ENCODE data around the gene LCN10. TPM values are rescaled to one million over a fixed set of nuclear protein-coding genes. Genes with fewer than 3 reads are reported as not detected.
"Not testable (repeated sequence)": the region's sequence is repeated elsewhere in the genome, so short reads cannot be mapped to it uniquely, and the experiment has no call there.

The LCN10 gene
- total and polyA plus RNA-seq, 9 of the 15 experiments (the other 6 are each of a cell fraction or from before 2014, with no cell fraction given) = 0.10 to 0.21 (median 0.14) TPM; not detected in 6

DNA sequence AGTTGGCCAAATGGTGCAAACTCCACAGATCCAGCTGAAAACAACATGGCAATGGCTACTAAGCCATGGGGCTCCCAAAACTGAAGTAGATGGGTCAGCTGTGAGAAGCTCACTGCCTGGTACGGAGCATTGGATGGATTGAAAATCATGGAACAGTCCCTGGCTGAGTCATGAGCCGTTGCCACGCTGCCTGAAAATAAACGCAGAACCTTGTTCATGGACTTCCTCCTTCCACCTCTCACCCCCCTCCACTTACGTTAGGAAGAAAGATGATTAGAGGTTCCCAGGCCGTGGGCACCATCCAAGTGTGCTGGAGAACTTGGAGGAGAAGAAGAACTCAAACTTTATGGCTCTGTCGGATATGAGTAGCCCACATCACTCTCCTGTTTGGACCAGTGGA lies 37.2 kb downstream of the LCN10 start (continued):
- TF ChIP-seq VEZF1 (CRISPR knock-in tag; IDR thresholded peaks at IDR 0.05) (peak; percentile 75), ZNF512 (tag; IDR thresholded peaks at IDR 0.05) (no peak)

GRCh38 chr9:136704741-136705140 lies 38.0 kb downstream of the LCN10 start:
- H3K4me1 ChIP-seq (replicated peaks in 1 of 2; ENCODE audit: control insufficient read depth in 2 of 2, insufficient read depth in 2 of 2, low read length in 2 of 2) = peaks cover 17 to 33% of the 10 kb centered on the region in 2 experiments; a peak in 4 of 5 replicates
- FAIRE-seq; DNase-seq (ENCODE audit: extremely low read depth in 1 of 4, low spot score in 3 of 4); H3K36me3 ChIP-seq (ENCODE audit: control insufficient read depth, insufficient read depth, low read length); H3K9ac ChIP-seq (ENCODE audit: insufficient read depth in 1 of 2, low read depth in 2 of 2, low read length in 2 of 2); H4K20me1 ChIP-seq (replicated peaks; ENCODE audit: control insufficient read depth, insufficient read depth, low read length); H2AFZ ChIP-seq (ENCODE audit: low read depth, low read length); H3K27me3 ChIP-seq (ENCODE audit: control insufficient read depth in 2 of 2, insufficient read depth in 2 of 2, low read length in 2 of 2); H3K9me1 ChIP-seq (ENCODE audit: control insufficient read depth, insufficient read depth, low read length); BruUV-seq (replicated peaks); H3K27ac ChIP-seq (ENCODE audit: extremely low read depth, low read depth, low read length); intact Hi-C loops (cut with micrococcal nuclease); CTCF ChIA-PET (ENCODE audit: low intra/inter-chr PET ratio); H3K79me2 ChIP-seq (ENCODE audit: control insufficient read depth, insufficient read depth, low read length); in situ Hi-C loops (cut with MboI); H3K9me3 ChIP-seq (replicated peaks; ENCODE audit: control insufficient read depth, insufficient read depth, low read depth, low read length); ATAC-seq; H3K4me2 ChIP-seq (ENCODE audit: insufficient read depth, low read length); H3K4me3 ChIP-seq; TF ChIP-seq ZBTB40 (CRISPR knock-in tag; IDR thresholded peaks at IDR 0.05): not testable (repeated sequence)
- POLR2A ChIA-PET = interaction anchor here (1.2 to 1.8 kb wide), 2 partner anchors 12 to 25 kb away, joined by 3 to 7 read pairs; no protein-coding TSS in a partner anchor
- WGBS (ENCODE audit: insufficient coverage, low coverage, missing lambda C conversion rate) = 75% methylated on average over 6 of the region's 8 CpGs
- 0 out of 2 replicates have a peak, but pooled peaks have one; percentile 26 for TF ChIP-seq PKNOX1 (IDR thresholded peaks at IDR 0.05)
- peak; percentile 71 for TF ChIP-seq ZBTB40 (IDR thresholded peaks at IDR 0.05)
